Hepatocyte (in vitro differentiated cells): ENCODE data around the gene WNT11.

Experiments
- EZH2 ChIP-seq: fragments of 200-600 bp; sonication (generic); IDR thresholded peaks from 2 replicates; pipeline ENCODE4 v1.6.1; 2016; ENCODE audit warnings: antibody characterized with exemption, mild to moderate bottlenecking, borderline replicate concordance
- EZH2phosphoT487 ChIP-seq: fragments of 200-600 bp; sonication (generic); IDR thresholded peaks from one replicate; pipeline ENCODE4 v1.6.1; 2018; ENCODE audit warnings: antibody characterized with exemption, mild to moderate bottlenecking, low read depth, moderate library complexity; ENCODE audit not compliant: unreplicated experiment, severe bottlenecking
- TF ChIP-seq, protein P1 (sequence below): fragments of 200-600 bp; sonication (generic); IDR thresholded peaks from 2 replicates; pipeline ENCODE4 v1.5.1; 2016; ENCODE audit warnings: antibody characterized with exemption, mild to moderate bottlenecking; ENCODE audit not compliant: poor library complexity

DNA sequence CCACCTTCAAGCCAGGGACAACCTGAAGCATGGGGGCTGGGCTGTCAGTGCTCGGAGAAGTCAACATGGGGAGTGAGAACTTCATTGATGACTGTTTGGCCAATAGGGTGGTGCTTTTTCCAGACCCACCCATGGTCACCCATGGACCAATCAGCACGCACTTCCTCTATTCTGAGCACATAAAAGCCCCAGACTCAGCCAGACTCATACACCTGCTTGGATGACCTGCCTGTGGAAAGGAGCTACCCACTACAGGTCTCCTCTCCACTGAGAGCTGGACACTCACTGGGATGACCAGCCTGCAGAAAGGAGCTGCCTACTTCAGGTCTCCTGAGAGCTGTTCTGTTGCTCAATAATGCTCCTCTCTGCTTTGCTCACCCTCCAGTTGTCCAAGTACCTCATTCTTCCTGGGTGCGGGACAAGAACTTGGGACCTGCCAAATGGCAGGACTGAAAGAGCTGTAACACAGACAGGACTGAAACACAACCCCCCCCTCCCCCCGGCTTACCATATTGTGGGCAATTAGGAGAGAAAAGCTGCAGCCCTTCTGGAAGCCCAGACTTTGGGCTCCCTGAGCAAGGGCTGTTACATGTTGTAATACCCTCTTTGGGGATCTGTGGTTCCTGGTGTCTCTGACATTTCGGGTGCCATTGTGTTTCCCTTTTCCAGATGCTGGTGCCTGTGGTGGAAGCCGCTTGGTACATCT lies 44.4 kb upstream of the WNT11 start:
- TF ChIP-seq, protein P1, sequence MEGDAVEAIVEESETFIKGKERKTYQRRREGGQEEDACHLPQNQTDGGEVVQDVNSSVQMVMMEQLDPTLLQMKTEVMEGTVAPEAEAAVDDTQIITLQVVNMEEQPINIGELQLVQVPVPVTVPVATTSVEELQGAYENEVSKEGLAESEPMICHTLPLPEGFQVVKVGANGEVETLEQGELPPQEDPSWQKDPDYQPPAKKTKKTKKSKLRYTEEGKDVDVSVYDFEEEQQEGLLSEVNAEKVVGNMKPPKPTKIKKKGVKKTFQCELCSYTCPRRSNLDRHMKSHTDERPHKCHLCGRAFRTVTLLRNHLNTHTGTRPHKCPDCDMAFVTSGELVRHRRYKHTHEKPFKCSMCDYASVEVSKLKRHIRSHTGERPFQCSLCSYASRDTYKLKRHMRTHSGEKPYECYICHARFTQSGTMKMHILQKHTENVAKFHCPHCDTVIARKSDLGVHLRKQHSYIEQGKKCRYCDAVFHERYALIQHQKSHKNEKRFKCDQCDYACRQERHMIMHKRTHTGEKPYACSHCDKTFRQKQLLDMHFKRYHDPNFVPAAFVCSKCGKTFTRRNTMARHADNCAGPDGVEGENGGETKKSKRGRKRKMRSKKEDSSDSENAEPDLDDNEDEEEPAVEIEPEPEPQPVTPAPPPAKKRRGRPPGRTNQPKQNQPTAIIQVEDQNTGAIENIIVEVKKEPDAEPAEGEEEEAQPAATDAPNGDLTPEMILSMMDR = no peak
- TF ChIP-seq EZH2phosphoT487 (no peak), EZH2 (no peak)
